HG03378 (cell line): ENCODE measurements around the gene TOX2.

Experiments
- ATAC-seq: cut with Tn5 transposase; IDR thresholded peaks from one replicate; pipeline ENCODE4 v1.9.1; 2021; ENCODE audit warnings: mild to moderate bottlenecking, moderate library complexity; ENCODE audit not compliant: unreplicated experiment

TOX2 gene

GRCh38 chr20:43994486-43995100 lies 79.9 kb downstream of the TOX2 start:
- no peak for ATAC-seq

GRCh38 chr20:43995645-43996044 lies 81.0 kb downstream of the TOX2 start:
- no peak for ATAC-seq

DNA sequence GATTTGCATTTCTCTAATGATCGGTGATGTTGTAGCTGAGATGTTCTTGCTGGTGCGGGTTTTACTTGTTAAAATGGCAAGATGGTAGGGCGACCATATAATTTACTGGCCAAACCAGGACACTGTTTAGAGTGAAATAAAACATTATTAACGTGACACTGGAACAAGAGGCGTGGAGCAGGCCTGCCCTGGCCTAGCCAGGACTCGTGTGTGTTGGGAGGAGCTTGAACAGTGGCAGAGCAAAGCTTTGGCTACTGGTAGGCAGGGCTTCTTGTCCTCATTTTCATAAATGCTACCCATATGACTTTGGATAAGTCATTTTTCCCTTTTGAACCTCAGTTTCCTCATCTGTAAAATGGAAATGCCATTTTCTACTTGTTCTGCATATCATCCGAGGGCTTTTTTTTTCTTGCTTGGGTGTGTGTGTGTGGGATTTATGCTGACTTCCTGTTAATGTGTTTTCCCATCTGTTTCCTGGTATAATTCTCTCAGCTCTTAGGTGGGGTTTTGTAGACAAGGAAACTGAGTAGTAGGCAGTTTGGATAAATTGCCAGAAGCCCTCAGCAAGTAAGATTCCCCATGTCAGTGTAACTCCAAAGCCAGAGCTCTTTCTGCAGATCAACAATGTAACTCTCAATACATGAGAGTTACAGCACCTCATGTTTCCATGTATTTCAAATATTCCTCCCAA lies 81.7 kb downstream of the TOX2 start:
- no peak for ATAC-seq

DNA sequence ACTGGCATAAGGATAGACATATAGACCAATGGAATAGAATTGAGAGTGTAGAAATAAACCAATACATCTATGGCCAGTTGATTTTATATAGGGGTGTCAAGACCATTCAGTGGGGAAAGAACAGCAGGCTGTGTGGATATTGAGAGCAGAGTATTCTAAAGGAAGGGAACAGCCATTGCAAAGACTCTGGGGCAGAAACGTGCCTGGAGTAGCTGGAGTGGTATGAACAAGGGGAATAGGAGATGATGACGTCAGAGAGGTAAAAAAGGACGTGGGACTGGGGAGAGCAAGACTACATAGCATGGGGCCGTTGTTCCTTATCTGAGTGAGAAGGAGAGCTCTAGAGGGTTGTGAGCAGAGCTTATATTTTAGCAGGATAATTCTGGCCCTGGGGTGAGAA lies 85.2 kb downstream of the TOX2 start:
- ATAC-seq: no peak

DNA sequence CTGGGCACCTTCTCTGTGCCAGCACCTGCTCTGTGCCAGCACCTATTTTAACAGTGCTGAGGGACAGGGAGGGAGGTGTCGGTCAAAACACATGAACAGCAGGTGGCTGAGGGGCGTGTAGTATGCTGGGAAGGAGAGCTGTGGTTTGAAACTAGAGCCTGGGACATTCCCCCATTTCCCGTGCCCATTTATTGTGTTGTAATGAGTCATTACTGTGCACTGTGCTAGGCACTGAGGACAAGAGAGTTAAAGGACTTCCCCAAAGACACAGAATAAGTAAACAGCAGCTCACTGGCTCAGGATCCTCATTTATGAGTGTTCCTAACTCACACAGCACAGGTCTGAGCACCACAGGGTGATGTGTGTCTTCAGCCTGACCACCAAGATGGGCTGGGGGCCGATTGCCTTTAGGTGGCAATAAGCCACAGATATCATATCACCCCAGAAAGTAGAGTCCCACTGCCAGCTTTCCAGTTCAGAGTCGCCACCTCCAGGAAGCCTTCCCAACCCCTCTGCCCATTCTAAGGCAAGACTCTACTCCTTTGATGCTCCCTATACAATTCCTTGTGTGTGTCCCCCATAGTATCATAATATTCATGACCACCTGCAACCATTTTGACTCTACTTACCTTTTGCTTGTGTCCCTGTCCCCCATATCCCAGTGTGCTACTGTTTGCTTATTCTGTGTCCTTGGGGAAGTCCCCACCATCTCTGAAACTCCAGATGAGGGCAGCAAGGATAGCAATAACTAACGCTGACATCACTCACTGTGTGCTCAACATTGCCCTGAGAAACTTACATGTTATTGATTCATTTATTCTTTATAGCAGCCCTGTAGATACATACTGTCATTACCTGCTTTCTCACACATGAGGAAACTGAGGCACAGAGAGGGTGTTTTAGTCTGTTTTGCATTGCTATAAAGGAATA lies 87.3 kb downstream of the TOX2 start:
- ATAC-seq: peak; percentile 56

- ATAC-seq: no peak
Observed at GRCh38 chr20:44002861-44003260, 88.2 kb downstream of the TOX2 start.

- no peak for ATAC-seq
Observed at GRCh38 chr20:44003609-44004008, 89.0 kb downstream of the TOX2 start.

DNA sequence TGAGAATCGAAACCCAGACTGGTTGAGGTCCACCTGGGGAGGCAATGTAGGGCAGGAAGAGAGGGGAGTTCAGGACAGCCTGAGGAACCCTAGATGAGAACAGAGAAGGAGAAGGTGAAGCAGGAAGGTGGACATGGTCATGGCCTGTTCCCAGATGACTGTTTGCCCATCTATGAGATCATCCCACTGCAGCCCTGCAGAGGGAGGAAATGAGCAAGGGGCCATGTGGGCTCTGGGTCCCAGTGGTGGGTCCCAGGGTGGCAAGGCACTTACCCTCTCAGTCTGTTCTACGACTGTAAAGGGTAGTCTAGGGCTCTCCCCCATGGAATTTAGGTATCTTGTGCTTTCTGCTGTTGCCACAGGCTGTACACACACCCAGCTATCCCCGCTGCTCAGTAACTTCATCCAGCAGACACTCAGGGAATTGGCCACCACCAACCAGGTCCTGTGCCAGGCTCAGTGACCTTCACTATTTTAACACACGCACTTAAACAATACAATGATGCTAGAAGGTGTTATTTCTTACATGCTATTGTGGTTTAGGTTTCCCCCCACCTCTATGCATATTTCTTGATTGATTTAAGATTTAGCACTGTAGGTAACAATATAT lies 89.8 kb downstream of the TOX2 start:
- no peak for ATAC-seq

DNA sequence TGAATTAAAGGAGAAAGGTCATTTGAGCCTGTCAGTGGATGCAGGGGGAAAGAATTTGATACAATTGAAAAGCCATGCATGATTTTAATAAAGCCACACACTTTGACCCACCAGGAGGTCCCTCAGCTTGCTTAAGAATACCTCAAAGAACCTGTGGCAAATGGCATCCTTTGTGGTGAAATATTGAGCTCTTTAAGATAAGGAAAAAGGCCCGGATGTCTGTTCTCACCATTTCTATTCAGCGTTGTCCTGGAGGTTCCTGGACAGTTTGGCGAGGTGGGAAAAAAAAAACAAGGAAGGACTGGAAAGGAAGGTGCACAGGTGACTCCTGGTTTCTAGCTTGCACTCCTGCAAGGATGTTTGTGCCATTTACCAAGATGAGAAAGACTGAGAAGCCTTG lies 91.0 kb downstream of the TOX2 start:
- no peak for ATAC-seq

- no peak for ATAC-seq
Observed at GRCh38 chr20:44006126-44006525, 91.5 kb downstream of the TOX2 start.

DNA sequence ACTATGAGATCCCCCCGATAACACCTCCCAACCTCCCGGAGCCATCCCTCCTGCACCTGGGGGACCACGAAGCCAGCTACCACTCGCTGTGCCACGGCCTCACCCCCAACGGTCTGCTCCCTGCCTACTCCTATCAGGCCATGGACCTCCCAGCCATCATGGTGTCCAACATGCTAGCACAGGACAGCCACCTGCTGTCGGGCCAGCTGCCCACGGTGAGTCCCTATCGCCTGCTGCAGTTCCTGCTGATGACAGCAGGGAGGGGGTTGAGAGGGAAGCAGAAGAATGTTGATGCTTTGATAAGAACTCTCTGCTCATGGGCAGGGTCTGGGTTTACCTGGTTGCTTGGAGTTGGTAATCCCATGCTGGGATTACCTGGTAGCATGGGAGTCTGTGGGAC lies 91.9 kb downstream of the TOX2 start:
- no peak for ATAC-seq

DNA sequence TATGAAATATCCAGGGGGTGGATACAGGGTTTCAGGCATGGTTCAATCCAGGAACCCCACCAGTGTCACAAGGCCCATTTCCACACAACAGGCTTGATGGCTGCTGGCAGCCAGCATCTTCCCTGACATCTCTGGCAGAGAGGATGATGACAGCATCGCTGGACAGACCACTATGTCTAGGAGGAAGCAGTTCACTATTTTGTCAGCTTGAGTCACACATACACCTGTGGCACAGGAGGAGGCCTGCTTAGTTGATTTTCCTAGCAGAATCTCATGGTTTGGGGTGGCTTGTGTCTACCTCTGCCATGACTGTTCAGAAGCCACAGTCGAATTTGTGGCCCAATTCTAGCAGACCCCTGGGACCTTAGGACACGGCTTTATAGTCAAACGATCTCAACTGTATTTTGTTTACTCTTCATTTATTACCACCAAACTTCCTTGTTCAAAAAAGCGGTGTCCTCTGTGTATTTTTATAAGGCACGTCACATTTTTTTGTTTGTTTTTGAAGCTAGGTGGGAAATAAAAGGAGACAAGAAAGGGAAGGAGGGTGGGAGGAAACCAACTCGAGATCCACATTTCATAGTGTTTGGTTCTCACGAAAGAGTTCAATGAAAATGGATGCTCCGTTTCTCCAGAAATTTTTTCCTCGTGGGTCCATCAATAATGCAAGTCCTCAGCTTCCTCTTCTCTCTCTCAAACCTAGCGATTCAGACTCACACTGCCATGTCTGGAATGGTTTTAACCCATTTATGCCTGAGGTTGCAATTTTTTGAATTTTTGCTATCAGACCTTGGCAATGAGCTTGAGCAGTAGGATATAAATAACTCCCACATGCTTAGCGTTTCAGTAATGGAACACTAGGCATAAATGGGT lies 94.4 kb downstream of the TOX2 start:
- ATAC-seq: no peak

DNA sequence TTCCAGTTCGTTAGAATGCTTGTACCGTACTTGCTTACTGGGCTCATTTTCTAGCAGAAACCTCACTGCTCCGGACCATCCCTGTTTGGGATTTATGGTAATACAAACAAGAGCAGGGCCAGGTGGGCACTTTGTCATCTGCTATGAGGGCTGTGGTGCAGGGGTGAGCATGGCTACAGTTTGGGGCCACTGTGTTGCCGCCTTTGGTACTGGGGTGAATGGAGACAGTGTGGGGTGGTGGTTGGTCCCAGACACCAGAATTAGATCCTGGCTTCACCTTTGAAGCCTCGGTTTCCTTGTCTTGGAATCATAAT lies 95.0 kb downstream of the TOX2 start:
- ATAC-seq: no peak

DNA sequence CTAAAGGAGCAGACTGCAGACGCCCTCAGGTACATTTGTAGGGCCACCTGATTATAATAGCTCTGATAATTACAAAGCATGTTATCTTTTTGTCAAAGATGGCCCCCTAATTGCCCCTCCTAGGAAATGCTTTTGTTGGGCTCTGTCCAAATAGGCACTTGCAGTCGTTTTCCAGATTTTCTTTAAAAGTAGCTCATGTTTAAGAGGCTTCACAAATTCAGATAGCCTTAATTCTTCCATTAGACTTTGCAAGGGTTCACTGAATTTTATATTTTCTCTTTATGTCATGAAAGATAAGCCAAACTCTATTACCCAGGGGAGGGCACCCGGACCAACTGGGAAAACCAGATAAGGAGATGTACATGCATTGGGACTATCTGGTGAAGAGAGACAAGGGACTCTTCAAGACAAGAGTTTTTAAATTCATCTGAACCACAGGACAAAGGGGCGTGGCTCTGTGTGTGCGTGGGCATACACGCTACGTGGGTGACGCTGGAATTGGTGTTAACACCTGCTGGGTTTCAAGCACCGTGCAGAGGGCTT lies 95.6 kb downstream of the TOX2 start:
- no peak for ATAC-seq

- ATAC-seq: no peak
Observed at GRCh38 chr20:44011251-44011940, 96.7 kb downstream of the TOX2 start.

- ATAC-seq: no peak
Observed at GRCh38 chr20:44012466-44013226, 98.0 kb downstream of the TOX2 start.

- ATAC-seq: no peak
Observed at GRCh38 chr20:44014807-44015732, 100.4 kb downstream of the TOX2 start.

- ATAC-seq: no peak
Observed at GRCh38 chr20:44015733-44016103, 101.1 kb downstream of the TOX2 start.
